Activated CD4-positive, alpha-beta T cell treated with anti-CD3 and anti-CD28 coated beads for 24 hours (primary cell): ENCODE results near the gene TMEM14C.
"Not testable (repeated sequence)": the region's sequence is repeated elsewhere in the genome, so short reads cannot be mapped to it uniquely, and the experiment has no call there.

Experiments used
- DNase-seq, 2 donors: peaks; one replicate each; pipeline ENCODE4 v3.0.0-alpha.2; 2020; ENCODE audit warnings: low read depth in 2 of 2

TMEM14C gene

DNA sequence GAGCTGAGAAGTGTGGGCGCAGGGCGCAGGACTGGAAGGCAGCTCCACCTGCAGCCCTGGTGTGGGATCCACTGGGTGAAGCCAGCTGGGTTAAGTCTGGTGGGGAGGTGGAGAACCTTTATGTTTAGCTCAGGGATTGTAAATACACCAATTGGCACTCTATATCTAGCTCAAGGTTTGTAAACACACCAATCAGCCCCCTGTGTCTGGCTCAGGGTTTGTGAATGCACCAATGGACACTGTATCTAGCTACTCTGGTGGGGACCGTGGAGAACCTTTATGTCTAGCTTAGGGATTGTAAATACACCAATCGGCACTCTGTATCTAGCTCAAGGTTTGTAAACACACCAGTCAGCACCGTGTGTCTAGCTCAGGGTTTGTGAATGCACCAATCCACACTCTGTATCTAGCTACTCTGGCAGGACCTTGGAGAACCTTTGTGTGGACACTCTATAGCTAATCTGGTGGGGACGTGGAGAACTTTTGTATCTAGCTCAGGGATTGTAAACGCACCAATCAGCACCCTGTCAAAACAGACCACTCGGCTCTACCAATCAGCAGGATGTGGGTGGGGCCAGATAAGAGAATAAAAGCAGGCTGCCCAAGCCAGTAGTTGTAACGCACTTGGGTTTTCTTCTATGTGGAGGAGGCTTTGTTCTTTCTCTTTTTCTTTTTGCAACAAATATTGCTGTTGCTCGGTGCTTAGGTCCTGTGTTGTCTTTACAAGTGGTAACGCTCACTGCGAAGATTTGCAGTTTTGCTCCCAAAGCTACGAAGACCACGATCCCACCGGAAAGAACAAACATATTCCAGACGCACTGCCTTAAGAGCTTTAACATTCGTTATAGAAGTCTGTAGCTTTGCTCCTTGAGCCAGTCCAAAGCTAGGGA, 1.7 kb upstream of the TMEM14C start:
- DNase-seq: not testable (repeated sequence)

DNA sequence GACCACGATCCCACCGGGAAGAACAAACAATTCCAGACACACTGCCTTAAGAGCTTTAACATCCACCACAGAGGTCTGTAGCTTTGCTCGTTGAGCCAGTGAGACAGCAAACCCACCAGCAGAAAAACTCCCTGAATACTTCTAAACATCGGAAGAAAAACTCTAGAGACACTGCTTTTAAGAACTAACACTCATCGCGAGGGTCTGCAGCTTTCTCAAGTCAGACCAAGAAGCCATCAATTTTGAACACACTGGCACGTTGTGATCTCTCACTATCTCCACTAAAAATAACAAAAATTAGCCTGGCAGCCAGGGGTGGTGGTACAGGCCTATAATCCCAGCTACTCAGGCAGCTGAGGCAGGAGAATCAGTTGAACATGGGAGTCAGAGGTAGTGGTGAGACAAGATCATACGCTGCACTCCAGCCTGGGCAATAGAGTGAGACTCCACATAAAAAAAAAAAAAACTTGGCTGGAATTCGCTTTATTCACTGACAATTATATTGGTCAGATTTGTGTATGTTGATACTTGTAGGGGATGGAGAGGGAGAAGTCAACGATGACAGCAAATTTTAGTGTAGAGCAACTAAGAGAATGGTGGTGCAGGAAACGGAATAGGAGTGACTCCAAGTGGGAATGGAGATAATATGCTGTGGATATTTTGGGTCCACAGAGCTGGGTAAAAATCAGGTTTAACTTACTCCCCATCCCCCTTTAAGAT, 860 bp upstream of the TMEM14C start:
- DNase-seq: no peak

DNA sequence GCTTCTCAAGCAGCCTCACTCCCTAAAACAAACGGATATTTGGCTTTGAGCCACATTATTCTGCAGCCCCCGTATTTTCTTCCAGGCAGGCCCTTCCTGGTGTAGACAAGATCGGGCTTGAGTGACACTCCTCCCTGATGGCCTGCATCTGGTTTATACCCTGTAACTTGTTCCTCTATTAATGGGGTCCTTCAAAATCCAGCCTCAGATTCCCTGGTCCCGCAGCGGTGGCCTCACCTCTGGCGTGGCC, 375 bp upstream of the TMEM14C start:
- DNase-seq: no peak

DNA sequence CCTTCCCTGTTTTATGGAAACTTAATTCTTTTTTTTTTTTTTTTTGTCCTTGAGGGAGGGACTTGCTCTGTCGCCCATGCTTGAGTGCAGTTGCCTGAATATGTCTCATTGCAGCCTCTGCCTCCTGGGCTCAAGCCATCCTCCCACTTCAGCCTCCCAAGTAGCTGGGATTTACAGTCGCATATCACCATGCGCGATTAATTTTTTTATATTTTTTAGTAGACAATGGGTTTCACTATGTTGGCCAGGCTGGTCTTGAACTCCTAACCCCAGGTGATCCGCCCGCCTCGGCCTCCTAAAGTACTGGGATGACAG, 654 bp downstream of the TMEM14C start:
- DNase-seq: no peak

DNA sequence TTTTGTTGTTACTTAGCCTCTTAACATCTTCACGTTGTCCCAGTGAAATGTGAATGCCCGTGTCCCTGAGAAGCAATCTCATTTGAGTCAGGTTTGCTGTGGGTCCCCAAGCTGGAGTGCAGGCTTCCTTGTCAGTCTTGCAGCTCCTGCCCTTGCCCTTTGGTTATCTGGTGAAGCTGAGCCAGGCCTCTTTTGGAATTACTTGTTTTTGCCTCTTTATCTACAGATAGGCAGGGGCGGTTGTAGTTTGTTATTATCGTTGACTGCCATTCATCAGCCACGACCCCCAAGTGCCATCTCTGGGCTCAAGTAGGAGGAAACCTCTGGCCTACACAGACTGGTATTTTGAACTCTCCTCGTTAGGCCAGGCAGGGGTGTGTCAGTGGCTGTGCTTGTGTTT, 2.2 kb downstream of the TMEM14C start:
- DNase-seq: no peak

DNA sequence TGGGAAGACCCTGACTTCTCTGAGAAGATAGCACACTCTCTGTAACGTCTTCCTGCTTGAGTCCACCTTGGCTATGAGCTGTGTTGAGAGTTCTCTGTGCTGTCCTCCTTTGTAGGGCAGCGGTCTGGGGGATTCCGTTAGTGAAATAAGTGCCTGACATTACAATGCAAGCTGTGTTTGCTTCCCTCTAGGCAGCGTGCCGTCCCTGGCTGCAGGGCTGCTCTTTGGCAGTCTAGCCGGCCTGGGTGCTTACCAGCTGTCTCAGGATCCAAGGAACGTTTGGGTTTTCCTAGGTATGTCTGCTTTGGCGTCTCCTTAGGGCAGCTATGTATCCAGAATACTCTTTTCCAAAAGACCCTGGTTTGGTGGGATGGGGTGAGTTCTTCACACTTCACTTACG, 2.8 kb downstream of the TMEM14C start:
- DNase-seq: no peak

DNA sequence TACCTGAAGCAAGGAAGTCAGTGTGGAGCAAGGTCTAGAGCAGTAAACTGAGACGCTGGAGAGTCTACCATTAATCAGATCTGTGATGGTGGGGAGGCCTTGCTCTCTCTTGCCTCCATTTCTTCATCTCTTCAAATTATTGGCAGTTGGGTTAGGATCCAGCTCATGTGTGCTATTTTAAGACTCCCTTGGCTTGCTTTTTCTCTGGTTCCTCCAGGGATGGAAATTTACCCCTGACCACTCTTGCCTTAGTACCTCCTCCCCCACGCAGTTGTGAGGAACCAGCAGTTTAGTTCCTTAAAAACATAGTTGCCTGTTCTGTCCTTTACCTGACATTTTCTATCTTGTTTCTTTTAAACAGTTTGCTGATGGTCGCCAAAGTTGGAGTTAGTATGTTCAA, 7.4 kb downstream of the TMEM14C start:
- no peak for DNase-seq

DNA sequence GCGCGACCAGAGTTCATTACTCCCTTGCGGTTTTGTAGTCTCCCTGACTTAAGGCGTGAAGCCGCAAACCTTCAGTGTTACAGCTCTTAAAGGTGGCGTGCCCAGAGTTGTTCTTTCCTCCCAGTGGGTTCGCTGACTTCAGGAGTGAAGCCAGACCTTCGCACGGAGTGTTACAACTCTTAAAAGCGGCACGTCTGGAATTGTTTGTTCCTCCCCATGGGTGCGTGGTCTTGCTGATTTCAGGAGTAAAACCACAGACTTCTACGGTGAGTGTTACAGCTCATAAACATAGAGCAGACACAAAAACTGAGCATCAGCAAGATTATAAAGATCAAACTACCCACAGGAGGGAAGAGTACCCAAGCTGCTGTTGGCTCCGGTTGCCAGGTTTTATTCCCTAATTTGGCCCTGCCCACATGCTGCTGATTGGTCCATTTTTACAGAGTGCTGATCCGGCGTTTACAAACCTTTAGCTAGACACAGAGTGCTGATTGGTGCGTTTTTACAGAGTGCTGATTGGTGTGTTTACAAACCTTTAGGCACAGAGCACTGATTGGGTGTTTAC, 10.4 kb downstream of the TMEM14C start:
- no peak for DNase-seq

DNA sequence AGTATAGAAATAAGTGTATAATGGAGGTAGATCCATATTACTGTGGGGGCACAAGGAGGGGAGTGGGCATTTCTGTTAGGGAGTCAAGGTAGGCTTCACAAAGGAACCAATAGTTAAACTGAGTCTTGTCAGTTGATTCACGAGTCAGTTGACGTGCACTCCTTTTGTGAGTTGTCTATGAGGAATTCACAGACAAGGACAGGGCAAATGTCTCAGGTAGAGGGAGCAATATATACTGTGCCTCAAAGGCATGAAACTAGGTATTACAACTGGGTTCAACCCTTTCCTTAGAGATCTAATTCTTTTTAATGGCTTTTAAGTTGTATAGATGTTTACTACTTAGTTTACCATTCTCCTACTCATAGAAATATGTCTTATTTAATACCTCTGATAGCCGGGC, 11.0 kb downstream of the TMEM14C start:
- no peak for DNase-seq

DNA sequence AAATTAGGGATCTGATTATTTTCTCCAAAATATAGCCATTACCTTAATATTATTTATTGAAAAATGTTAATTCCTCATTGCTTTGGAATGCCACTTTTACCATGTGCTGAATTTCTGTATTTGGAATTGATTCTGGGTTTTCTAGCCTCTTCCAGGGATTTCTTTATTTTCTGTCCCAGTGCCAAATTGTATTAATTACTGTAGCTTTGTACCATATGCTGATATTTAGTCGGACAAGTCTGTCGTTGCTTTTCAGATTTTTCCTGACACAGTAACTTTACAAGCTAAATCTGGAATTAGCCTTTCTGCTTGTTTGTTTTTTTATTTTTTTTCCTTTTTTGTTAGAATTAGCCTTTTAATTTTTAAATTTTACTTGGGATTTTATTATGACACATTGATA, 13.9 kb downstream of the TMEM14C start:
- DNase-seq: no peak

DNA sequence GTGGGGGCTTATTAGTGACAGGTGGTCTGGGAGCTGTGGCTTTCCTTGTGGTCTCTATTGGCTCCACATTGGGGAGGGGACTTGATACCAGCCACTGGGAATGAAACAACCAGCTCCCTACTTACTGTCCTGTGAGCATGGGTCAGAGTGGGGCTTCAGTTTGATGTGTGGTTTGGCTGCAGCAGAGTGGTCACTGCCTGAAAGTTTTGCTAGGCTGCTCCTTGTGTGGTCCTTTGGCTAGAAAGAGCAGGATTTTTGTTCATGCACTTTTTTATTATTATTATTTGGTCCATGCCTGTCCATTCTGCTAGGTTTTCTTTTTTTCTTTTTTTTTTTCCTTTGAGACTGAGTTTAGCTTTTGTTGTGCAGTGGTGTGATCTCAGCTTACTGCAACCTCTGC, 17.2 kb downstream of the TMEM14C start:
- DNase-seq: no peak

DNA sequence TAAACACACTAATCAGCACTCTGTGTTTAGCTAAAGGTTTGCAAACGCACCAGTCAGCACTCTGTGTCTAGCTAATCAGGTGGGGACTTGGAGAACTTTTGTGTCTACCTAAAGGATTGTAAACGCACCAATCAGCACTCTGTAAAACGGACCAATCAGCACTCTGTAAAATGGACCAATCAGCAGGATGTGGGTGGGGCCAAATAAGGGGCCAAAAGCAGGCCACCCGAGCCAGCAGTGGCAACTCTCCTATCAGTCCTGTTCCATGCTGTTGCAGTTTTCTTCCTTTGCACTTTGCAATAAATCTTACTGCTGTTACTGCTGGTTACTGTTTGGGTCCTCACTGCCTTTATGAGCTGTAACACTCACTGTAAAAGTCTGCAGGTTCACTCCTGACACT, 18.8 kb downstream of the TMEM14C start:
- not testable (repeated sequence) for DNase-seq

DNA sequence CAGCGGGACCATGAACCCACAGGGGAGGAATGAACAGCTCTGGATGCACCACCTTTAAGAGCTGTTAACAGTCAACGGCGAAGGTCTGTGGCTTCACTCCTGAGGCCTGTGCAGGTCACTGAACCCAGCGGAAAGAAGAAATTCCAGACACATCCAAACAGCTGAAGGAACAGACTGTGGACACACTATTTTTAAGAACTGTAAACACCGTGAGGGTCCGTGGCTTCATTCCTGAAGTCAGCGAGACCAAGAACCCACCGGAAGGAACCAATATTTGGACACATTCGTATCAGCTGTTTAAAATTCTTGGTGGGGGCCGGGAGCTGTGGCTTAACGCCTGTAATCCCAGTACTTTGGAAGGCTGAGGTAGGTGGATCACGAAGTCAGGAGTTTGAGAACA, 19.4 kb downstream of the TMEM14C start:
- no peak for DNase-seq

DNA sequence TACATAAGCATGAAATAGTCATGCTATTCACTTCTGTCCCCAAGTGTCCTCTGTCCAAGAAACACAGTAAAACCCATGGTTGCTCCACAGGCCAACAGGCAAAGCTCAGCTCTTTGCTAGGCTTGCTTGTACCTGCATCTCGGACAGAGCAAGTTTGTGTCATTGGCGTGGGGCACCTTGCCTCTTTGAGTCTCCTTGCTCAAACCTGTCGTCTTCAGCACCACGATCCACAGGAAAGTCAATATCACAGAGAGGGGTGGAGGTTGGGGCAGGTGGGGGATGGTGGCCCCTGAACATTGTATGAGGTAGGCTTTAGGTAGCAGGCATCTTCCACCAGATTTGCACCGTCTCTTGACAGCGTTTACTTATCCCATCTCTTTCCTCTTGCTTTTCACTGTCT, 20.6 kb downstream of the TMEM14C start:
- DNase-seq: no peak

DNA sequence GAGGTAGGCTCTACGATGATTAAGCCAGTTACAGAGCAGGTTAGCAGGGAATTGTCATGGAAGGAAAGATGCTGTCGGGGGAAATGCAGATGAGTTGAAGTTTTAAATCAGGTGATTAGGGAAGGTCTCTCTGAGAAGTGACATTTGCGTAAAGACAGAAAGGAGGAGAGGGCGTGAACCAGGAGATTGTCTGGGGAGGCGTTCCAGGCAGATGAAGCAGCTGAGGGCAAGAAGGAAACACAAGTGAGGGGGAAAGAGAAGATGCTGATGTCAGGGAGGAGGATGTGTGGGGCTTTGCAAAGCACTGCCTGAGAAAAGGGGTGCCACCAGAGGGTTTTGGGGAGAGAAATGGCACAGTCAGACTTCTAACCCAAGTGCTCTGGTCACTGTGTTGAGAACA, 22.2 kb downstream of the TMEM14C start:
- no peak for DNase-seq

DNA sequence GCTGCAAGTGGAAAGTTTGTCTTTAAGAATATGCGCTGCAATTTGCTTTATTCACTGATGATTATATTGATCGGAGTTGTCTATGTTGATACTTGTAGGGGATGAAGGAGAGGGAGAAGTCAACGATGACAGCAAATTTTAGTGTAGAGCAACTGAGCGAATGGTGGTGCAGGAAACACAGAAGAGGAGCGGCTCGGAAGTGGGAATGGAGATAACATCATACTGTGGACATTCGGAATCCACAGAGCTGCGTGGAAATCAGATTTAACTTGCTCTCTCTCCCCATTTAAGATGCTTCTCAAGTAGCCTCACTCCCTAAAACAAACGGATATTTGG, 24.0 kb downstream of the TMEM14C start:
- DNase-seq: no peak

DNA sequence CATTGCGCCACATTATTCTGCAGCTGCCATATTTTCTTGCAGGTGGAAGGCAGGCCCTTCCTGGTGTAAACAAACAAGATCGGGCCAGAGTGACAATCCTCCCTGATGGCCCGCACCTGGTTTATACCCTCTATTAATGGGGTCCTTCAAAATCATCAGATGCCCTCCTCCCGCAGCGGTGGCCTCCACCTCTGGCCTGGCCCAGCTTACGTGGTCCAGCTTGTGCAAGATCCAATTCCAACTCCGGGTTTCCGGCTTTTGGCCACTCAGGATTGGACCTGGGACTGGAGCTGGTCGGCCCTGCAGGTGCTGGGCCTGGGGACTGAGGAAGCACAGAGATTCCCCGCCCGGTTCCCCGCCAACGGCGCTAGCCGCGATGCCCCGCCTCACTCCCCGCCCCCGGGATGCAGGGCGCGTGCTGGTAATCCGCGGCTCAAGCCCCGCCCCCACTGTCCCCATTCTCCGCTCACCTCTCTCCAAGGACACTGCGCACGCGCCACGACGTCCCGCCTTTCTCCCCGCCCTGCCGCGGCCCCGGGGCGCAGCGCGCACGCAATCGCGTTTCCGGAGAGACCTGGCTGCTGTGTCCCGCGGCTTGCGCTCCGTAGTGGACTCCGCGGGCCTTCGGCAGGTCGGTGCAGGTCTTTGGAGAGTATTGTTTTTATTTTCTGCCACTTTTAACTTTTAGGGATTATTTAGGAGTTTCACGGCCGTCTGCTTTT, 24.5 kb downstream of the TMEM14C start, which contains the start of gene TMEM14B:
Gene TMEM14B (plus strand): TSS at position 555 of the 722 bp plus-strand sequence. CDS start 1,441 bp downstream, outside the sequence.
- DNase-seq: peak; percentile 99 to 100

DNA sequence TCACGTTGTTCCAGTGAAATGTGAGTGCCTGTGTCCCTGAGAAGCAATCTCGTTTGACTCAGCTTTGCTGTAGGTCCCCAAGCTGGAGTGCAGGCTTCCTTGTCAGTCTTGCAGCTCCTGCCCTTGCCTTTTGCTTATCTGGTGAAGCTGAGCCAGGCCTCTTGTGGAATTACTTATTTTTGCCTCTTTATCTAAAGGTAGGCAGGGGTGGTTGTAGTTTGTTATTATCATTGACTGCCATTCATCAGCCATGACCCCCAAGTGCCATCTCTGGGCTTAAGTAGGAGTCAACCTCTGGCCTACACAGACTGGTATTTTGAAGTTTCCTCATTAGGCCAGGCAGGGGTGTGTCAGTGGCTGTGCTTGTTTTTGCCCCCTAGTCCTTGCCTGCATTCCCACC, 26.9 kb downstream of the TMEM14C start:
- no peak for DNase-seq

DNA sequence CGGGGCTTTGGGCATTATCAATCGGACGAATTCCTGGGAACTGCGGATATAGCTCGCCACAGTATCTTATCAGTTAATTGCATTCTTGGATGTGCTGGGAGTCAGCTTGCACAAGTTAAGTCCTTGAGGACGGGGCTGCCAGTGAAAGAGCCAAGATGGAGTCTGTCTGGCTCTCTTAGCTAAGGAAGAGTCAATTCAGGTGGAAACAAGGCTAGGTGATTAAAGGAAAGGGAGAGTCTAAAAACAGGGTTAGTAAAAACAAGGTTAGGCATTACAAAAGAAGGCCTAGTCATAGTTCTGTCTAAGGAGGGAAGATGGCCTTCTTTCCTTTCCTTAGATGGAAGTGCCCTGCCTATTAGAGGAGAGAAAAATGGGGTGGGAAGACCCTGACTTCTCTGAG, 27.7 kb downstream of the TMEM14C start:
- DNase-seq: not testable (repeated sequence)

DNA sequence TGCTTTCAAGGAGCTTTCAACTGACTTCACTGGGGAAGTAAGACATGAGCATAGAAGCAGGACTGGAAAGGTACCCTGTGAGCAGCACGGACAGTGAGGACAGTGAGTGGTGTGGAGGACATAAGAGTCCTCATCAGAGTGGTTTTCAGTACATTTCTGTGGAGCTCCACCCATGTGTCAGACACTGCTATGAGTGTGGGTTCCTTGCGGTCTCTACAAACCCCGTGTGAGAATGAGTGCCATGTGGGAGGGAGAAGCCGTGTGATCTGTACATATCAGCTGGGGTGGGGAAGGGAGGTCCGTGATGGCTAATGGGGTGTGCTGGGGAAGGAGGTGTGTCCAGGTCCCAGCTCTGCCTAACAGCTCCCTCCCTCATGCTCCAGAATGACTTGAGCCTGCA, 28.9 kb downstream of the TMEM14C start:
- DNase-seq: not testable (repeated sequence)

DNA sequence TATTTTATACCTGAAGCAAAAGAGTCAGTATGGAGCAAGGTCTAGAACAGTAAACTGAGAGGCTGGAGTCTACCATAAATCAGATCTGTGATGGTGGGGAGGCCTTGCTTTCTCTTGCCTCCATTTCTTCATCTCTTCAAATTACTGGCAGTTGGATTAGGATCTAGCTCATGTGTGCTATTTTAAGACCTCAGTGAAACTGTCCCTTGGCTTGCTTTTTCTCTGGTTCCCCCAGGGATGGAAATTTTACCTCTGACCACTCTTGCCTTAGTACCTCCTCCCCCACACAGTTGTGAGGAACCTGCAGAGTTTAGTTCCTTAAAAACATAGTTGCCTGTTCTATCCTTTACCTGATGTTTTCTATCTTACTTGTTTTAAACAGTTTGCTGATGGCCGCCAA, 33.2 kb downstream of the TMEM14C start:
- no peak for DNase-seq

DNA sequence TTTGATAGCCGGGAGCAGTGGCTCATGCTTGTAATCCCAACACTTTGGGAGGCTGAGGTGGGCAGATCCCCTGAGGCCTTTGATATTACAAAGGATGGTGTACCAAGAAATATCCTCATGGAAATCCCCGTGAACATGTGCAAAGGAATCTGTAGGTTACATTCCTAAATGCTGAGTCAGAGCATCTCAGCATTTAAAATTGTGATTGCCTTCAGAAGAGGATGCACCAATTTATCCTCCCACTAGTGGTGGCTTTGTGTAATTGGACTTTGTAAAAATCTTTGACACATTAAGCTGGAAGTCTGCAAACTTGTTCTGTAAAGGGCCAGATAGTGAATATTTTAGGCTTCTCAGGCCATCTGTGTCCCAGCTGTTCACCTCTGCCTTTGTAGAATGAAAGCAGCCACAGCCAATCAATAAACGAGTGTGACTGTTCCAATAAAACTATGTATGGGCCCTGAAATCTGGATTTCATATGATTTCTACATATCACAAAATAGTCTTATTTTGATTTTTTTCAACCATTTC, 36.5 kb downstream of the TMEM14C start:
- DNase-seq: no peak
